ENCODE data around the gene CAPN14. TPM values are rescaled to one million over a fixed set of nuclear protein-coding genes. Genes with fewer than 3 reads are reported as not detected.

Gene CAPN14
- total RNA-seq, 4 donors from 2014 or later = under 0.01 to 0.29 (median 0.14) TPM; not detected in 1

DNA sequence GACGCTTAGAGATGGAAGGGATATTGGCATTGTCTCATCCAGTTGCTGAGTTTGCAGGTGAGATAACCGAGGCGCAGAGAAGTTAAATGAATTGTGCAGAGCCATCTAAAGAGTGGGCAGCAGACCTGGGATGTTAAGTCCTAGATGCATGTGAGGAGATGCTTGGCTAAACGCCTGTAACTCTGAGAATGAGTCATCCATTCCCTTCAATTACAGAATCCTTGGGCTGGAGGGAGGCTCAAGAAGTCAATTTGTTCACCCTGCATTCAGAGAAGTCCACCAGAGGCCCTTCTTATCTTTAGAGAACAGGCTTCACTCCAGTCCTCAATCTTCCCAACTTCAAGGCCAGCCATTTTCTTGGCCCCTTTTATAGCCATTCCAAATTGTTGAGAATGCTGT lies 18.2 kb upstream of the CAPN14 start:
- intact Hi-C loops (cut with DNase I; ENCODE audit: low total_unique reads) = no loop called here
- TF ChIP-seq POLR2A (IDR thresholded peaks at IDR 0.05) (no peak), CTCF (IDR thresholded peaks at IDR 0.05) (no peak)
- peaks cover 0 to 6% of the 10 kb centered on the region in 2 donors for H3K4me1 ChIP-seq
- no peaks in the 10 kb centered on the region for H3K36me3 ChIP-seq
- H3K9me3 ChIP-seq = no peaks in the 10 kb centered on the region
- no peak overlapping the region for H3K4me3 ChIP-seq
- H3K27me3 ChIP-seq = no peaks in the 10 kb centered on the region
- no peak for DNase-seq
- no peak overlapping the region for H3K27ac ChIP-seq

- H3K27ac ChIP-seq = peak overlapping the region; percentile 33 to 59
- H3K4me3 ChIP-seq = peak overlapping the region; percentile 53 to 68
- no peaks in the 10 kb centered on the region for H3K9me3 ChIP-seq
- H3K27me3 ChIP-seq = no peaks in the 10 kb centered on the region
- TF ChIP-seq POLR2A (IDR thresholded peaks at IDR 0.05) (no peak), CTCF (IDR thresholded peaks at IDR 0.05) (no peak)
- peaks cover 0 to 6% of the 10 kb centered on the region in 2 donors for H3K4me1 ChIP-seq
- intact Hi-C loops (cut with DNase I; ENCODE audit: low total_unique reads) = no loop called here
- DNase-seq = no peak
- no peaks in the 10 kb centered on the region for H3K36me3 ChIP-seq
These were observed 17.6 kb upstream of the CAPN14 start for GRCh38 chr2:31234683-31235503.

- Histone ChIP-seq H3K27ac (peak within 1 kb of the TSS; percentile 33 to 59), H3K36me3 (no peaks in the 10 kb centered on the region), H3K4me3 (peak within 1 kb of the TSS; percentile 53 to 68), H3K27me3 (no peaks in the 10 kb centered on the region), H3K4me1 (peaks cover 0 to 6% of the 10 kb centered on the region in 2 donors), H3K9me3 (no peaks in the 10 kb centered on the region)
- peak; percentile 81 to 86 for DNase-seq
- intact Hi-C loops (cut with DNase I; ENCODE audit: low total_unique reads) = no loop called here
- TF ChIP-seq POLR2A (IDR thresholded peaks at IDR 0.05) = peak in 1 of 2 donors; percentile 24
- TF ChIP-seq CTCF (IDR thresholded peaks at IDR 0.05) = peak; percentile 54 to 63 (median 56)
These were observed 16.7 kb upstream of the CAPN14 start, which contains the start of gene EHD3 for GRCh38 chr2:31233741-31234682. Gene EHD3, plus strand, starts transcription at chr2:31234152. Its CDS starts 470 bp downstream, at chr2:31234622.

DNA sequence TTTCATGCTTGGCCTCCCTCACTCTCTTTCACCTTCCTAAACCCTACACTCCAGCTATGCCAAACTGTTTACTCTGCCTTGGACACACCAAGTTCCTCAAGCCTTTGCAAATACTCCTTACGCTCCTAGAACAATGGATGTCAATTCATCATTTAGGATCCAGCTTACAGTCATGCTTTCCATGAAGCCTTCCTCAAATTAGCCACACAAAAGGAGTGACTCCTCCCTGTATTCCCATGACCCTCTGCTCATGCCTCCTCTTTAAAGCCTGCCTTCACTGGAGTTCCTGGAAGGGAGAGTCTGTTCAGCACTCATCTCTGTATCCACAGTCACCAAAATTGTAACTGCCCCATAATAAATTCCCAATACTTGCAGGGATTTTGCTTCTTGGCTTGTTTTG lies 15.9 kb upstream of the CAPN14 start:
- no peak for TF ChIP-seq POLR2A (IDR thresholded peaks at IDR 0.05)
- no peak for TF ChIP-seq CTCF (IDR thresholded peaks at IDR 0.05)
- H3K36me3 ChIP-seq = no peaks in the 10 kb centered on the region
- intact Hi-C loops (cut with DNase I; ENCODE audit: low total_unique reads) = no loop called here
- H3K27me3 ChIP-seq = no peaks in the 10 kb centered on the region
- peaks cover 0 to 6% of the 10 kb centered on the region in 2 donors for H3K4me1 ChIP-seq
- peak overlapping the region; percentile 33 to 59 for H3K27ac ChIP-seq
- H3K9me3 ChIP-seq = no peaks in the 10 kb centered on the region
- DNase-seq = no peak
- no peak overlapping the region for H3K4me3 ChIP-seq

All from uterus (tissue), 4 donors.